Measurements from ENCODE around the gene REEP1.

Gene REEP1

DNA sequence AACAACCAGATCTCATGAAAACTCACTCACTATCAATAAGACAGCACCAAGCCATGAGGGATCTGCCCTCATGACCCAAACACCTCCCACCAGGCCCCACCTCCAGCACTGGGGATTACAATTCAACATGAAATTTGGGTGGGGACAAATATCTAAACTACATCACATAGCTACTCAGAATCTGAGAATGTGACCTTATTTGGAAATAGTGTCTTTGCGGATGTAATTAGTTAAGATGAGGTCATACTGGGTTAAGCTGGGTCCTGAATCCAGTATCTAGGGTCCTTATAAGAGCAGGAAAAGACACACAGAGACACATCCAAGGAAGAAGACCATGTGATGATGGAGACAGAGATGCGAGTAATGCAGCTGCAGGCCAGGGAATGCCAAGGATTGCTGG is 27.5 kb upstream of the REEP1 start:
- no peak for TF ChIP-seq GATA3 (IDR thresholded peaks at IDR 0.05; ENCODE audit: low read depth, low read length)
- no peak for TF ChIP-seq GATA2 (IDR thresholded peaks at IDR 0.05; ENCODE audit: low read depth, low read length)

DNA sequence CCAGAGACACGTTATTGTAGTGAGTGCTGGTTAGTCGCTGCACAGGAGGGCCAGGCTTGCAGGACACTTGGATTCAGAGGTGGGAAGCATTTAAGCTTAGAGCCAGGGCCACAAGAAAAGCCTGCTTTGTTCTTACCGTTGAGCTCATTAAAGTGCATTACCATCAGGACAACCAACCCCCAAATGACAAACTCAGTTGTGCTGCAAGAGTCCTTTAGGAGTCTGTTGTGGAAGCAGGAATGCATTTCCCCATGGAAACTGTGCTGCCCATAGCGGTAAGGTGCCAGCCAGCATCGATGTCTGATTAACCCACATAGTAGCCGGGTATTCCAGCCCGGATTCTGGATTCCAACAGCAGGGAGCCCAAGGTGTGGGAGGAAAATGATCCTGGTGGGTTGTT is 23.4 kb upstream of the REEP1 start:
- no peak for TF ChIP-seq GATA3 (IDR thresholded peaks at IDR 0.05; ENCODE audit: low read depth, low read length)

DNA sequence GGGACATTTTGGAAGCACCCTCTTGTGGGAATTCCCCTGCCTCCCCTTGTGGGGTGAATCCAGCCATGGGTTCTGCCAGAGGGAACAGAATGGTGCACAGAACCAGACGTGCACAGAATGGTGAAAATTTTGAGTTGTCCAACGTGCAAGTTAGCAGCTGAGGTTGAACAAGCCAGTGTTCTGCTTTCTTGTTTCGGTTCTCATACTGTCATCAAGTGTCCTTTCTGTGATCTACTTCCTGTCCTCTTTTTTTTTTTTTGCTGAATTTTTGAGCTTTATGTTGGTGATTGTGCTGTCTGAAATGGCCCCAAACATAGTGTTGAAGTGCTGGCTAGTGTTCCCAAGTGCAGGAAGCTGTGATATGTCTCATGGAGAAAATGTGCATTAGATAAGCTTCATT is 21.5 kb upstream of the REEP1 start:
- TF ChIP-seq GATA3 (IDR thresholded peaks at IDR 0.05; ENCODE audit: low read depth, low read length) (no peak), GATA2 (IDR thresholded peaks at IDR 0.05; ENCODE audit: low read depth, low read length) (no peak)

DNA sequence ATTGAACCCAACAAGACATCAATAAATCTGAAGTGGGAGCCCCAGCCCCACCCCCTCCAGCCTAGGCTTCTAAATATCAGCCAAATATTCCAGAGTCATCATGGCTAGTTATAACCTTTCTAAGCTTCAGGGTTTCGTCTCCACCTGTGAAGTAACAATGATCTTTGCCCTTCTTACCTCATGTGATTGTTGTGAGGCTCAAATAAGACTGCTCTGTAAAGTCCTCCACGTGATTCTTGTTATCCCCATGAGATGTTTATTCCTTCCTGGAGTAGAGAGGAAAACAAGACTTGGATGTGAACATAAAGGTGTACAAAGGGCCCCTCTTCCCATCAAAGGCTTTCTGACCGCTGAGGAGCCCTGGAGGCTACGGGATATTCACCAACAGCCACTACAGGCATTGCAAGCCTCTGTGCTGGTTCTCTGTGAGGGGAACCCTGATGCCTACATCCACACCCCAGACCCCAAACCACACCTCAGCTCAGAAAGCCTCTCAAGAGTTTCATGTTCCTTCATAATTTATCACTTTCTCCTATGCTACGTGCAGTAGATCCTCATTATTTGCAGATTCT is 20.1 kb upstream of the REEP1 start:
- TF ChIP-seq GATA2 (IDR thresholded peaks at IDR 0.05; ENCODE audit: low read depth, low read length) (no peak), GATA3 (IDR thresholded peaks at IDR 0.05; ENCODE audit: low read depth, low read length) (no peak)

DNA sequence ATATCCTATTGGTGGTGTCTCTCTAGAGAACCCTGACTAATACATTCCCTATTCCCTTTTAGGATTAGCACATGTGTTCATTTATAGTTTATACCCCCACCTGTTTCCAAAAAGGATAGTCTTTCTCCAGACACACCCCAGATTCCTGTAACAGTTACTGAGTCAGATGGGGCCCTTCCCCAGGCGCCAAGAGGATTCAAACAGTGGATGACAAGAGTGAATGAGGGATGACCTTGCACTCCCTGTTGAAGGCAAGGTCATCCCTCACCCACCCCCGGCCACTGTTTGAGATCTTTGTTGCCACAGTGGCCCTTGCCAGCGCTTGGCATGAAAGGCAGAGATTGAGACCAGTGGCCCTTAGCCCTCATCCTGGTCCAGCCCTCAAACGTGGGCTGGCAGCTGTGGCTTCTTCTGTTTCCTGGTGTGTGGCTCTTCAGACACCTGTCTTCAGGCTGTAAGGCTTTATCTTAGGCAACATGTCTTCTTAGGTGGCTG is 15.3 kb upstream of the REEP1 start:
- no peak for TF ChIP-seq GATA2 (IDR thresholded peaks at IDR 0.05; ENCODE audit: low read depth, low read length)
- no peak for TF ChIP-seq GATA3 (IDR thresholded peaks at IDR 0.05; ENCODE audit: low read depth, low read length)

DNA sequence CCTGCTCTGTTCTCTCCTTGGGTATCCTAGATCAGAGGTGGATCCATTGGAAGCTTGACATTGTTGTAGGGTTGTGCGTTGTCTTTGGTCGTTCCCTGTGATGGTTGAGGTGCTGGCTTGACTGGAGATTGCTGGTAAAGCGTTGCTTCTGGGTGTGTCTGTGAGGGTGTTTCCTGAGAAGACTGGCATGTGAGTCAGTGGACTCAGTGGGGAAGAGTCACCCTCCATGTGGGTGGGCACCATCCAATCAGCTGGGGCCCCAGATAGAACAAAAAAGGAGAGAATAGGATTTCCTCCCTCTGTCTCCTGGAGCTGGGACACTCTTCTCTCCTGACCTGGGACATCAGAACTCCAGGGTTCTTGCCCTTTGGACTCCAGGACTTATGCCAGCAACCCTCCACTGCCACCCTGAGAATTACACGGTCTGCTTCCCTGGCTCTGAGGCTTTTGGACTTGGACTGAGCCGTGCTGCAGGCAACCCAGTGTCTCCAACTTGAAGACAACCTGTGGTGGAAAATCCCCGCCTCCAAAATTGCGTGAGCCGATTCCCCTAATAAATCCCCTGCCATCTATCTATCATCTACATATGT is 14.8 kb upstream of the REEP1 start:
- TF ChIP-seq GATA2 (IDR thresholded peaks at IDR 0.05; ENCODE audit: low read depth, low read length) = no peak
- no peak for TF ChIP-seq GATA3 (IDR thresholded peaks at IDR 0.05; ENCODE audit: low read depth, low read length)

DNA sequence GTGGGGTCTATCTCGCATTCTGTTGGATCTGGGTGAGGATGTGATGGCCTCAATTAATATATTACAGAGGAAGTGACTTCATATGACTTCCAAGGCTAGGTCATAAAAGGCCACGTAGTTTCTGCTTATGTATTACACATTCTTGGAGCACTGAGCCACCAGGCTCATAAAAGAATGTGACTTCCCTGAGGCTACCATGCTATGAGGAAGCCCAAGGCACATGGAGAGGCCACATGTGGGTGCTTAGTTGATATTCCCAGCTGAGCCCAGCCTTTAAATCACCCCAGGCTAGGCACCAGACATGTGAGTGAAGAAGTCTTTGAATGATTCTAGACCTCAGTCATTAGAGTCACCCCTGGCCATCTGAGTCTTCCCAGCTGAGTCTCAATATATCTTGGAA is 13.3 kb upstream of the REEP1 start:
- TF ChIP-seq GATA3 (IDR thresholded peaks at IDR 0.05; ENCODE audit: low read depth, low read length) (no peak), GATA2 (IDR thresholded peaks at IDR 0.05; ENCODE audit: low read depth, low read length) (no peak)

DNA sequence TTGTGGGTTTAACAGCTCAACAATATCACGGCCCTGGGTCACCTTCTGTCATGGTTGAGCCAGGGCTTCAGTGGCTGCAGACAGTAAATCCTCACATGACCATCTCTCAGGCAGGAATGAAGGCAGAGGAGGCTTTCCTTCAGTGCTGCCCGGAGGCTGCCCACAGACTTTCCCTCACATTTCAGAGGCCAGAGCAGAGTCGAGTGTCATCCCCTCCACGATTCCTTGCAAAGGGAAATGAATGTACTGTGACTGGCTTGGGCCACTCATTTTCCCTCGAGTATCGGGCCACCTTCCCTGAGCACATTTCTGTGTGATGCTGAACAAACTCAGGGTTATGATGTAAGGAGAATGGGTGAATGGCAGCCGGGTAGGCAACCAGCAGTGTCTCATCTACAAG is 10.0 kb upstream of the REEP1 start:
- TF ChIP-seq GATA2 (IDR thresholded peaks at IDR 0.05; ENCODE audit: low read depth, low read length) (no peak), GATA3 (IDR thresholded peaks at IDR 0.05; ENCODE audit: low read depth, low read length) (no peak)

DNA sequence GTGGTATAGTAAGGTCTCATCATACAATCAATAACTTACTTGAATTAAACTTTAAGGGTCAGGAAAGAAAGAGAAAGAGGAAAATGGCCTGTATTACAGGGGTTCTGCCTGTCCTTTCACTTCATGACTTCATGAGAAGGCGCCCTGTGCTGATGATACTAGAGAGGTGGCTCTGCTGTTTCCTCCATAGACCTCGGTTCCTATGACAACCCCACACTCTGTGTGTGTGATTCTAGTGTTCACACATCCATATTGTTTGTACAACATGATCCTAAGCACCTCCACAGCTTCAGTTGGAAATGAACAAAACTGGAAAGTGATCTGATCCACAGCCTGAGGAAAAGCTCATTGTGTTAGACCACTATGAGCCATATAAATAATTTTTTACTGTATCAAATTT is 7.0 kb upstream of the REEP1 start:
- TF ChIP-seq GATA2 (IDR thresholded peaks at IDR 0.05; ENCODE audit: low read depth, low read length) (no peak), GATA3 (IDR thresholded peaks at IDR 0.05; ENCODE audit: low read depth, low read length) (no peak)

DNA sequence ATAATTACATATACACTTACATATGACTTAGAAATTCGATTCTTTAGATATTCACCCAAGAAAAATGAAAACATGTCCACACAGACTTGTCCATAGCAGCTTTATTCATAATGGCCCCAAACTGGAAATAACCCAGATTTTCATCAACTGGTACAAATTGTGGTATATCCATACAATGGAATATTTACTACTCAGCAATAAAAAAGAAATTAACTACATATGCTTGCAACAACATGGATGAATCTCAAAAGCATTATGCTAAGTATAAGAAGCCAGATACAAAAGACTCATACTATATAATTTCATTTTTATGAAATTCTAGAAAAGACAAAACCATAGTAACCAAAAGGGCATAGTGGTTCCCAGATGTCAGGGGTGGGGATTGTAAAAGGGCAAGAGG is 5.1 kb upstream of the REEP1 start:
- TF ChIP-seq GATA3 (IDR thresholded peaks at IDR 0.05; ENCODE audit: low read depth, low read length) (no peak), GATA2 (IDR thresholded peaks at IDR 0.05; ENCODE audit: low read depth, low read length) (no peak)

DNA sequence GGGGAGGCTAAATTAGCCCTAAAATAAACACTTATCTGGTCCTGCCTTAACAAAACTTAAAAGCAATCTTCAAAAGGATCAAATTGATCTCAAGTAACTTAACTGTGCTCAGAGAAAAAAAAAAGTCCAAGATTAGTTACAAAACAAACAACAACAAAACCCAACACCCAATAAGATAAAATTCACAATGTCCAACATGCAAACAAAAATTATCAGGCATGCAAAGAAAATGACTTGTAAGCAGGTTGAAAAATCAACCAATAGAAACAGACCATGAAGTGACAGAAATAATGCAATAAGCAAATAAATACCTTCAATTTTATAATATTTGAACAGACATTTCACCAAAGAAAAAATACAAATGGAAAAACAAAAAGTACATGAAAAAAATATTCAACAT is 4.0 kb upstream of the REEP1 start:
- TF ChIP-seq GATA3 (IDR thresholded peaks at IDR 0.05; ENCODE audit: low read depth, low read length) = no peak
- no peak for TF ChIP-seq GATA2 (IDR thresholded peaks at IDR 0.05; ENCODE audit: low read depth, low read length)

DNA sequence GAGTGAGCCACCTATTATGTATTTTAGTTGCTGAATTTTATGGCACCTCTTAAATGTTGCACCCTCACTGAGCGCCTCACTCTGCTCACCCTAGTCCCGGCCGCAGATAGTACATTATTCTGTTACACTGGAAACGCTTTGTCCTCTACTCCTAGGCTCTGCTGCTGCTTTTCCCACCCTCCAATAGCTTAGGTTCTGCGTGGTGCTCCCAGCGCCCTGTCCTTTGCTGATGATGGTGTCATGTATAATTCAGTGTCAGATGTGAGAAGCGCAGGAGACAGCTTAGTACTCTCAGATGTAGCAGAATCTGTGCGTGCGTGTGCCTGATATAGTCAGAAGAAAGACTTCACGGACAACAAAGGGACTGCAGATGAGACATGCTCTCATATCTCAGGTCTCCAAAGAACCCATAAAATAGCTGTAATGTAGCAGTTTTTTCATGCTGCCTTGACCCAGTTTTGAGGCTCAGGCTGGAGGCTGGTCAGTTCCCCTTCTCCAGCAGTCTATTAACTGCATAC is 1.4 kb upstream of the REEP1 start:
- no peak for TF ChIP-seq GATA3 (IDR thresholded peaks at IDR 0.05; ENCODE audit: low read depth, low read length)
- no peak for TF ChIP-seq GATA2 (IDR thresholded peaks at IDR 0.05; ENCODE audit: low read depth, low read length)

DNA sequence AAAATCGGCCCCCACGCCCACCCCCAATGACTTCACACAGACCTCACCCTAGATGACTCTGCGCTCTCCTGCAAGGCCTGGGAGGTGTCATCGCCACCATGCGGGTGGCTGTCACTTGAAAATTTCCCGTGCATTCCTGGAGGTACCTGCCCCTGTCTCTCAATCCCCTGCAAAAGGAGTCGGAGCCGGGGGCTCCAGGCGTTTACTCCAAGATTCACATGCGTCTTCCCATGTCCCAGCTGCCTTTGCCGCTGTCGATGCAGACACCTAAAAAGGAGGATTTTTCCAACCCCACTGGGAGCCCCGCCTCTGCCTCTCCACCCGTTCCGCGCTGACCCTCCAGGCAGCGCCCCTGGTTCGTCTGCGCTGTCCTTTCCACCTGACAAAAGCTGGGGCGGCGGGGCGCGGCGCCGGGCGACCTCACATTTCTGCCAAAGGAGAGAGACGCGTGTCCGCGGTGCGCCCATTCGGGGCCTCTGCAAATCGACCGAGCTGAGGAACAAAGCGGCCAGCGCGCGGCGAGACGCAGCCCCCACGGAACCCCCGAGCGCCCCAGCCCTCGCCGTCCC is 667 bp downstream of the REEP1 start:
- no peak for TF ChIP-seq GATA2 (IDR thresholded peaks at IDR 0.05; ENCODE audit: low read depth, low read length)

DNA sequence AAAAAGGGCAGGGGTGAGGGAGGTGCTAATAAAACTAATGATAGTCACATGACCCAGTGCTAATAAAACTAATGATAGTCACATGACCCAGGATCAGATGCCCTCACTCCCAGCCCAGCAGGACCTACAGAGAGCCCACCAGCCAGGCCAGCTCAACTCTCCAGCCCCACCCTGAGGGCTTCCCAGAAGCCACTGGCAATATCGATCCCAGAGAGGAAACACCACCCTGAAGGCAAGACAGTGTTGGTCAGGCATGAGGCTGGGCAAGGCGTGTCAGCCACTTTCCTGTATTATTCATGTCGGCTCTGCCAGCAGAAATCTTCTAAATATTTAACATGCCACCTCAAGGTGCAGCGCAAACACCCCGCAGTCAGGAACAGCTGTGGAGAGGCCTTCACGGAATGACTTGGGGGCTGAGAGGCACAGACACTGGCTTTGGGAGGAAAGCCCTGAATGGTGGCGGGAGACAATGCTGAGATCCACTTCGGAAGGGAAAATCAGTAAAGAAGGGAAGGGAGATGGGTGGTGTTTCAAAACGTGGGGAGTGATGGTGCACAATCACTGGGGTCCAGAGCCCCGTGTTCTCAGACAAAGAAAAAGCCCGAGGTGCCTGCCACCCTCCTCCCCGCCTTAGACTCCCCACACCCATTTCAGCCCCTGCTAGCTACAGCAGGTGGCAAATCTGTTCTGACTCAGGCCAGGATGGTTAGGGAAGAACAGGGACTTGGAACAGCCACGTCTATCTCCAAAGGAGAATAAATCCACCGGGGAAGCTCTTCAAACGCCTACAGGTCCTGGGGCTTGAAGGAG is 1.4 kb downstream of the REEP1 start:
- TF ChIP-seq GATA3 (IDR thresholded peaks at IDR 0.05; ENCODE audit: low read depth, low read length) (no peak), GATA2 (IDR thresholded peaks at IDR 0.05; ENCODE audit: low read depth, low read length) (no peak)

DNA sequence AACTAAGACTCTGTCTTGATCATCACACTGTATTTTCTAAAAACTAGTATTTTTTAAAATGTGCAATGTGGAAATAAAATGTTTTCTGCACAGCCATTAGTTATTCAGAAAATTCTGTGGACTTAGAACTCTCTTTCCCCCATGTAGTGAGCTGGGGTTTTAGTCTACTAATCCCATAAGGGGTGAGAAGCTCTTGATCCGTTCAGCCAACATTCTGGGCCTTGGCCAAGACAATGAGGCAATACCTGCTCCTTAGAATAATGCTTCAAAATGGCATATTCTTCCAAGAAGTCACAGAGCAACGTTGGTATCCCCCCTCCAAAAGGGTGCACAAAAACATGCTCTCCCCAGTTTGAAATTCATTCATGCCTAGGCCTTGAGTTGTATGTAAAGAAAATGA is 4.0 kb downstream of the REEP1 start:
- no peak for TF ChIP-seq GATA2 (IDR thresholded peaks at IDR 0.05; ENCODE audit: low read depth, low read length)
- TF ChIP-seq GATA3 (IDR thresholded peaks at IDR 0.05; ENCODE audit: low read depth, low read length) = no peak

Measured in SH-SY5Y (cell line).